Measurements from ENCODE around the gene HECTD4. TPM values are rescaled to one million over a fixed set of nuclear protein-coding genes. Genes with fewer than 3 reads are reported as not detected.

Gene HECTD4
- total RNA-seq, 1 experiment from 2014 or later, result 31.2 TPM

DNA sequence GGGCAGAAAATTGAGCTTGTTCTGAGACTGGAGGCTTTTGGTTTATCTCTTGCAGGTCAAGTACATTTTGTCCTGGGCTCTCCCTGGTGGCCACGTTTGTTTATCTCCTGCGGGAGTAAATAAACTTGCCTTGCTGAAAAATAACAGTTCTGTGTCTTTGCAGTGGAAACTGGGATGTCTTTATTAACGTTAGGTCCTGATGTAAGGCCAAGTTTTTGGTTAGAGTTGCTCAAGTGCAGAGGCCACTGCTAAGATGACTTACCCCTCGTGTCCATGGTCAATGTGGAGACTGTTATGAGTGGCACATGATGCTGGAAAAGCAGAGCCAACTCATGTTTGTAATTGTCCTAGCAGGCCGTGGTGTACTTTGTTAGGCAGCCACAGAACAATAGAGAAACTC is 40.3 kb upstream of the HECTD4 start:
- Histone ChIP-seq H3K9me2 (ENCODE audit: insufficient read depth) (no peaks in the 10 kb centered on the region), H3K9ac (ENCODE audit: low read length) (no peak overlapping the region), H3K79me2 (ENCODE audit: insufficient read depth, low read length) (peaks cover 88% of the 10 kb centered on the region), H3K27ac (ENCODE audit: low read depth, low read length) (no peak overlapping the region), H3K36me3 (ENCODE audit: control insufficient read depth in 1 of 2, insufficient read depth in 2 of 2, low read length in 2 of 2) (peaks cover 0 to 4% of the 10 kb centered on the region in 2 experiments; a peak in 1 of 4 replicates), H3K4me2 (ENCODE audit: low read length) (no peak overlapping the region), H3K4me3 (replicated peaks in 1 of 2; ENCODE audit: low read depth in 1 of 2, low read length in 2 of 2) (no peak overlapping the region), H3K9me3 (ENCODE audit: control insufficient read depth in 1 of 2, insufficient read depth in 1 of 2, low read depth in 1 of 2, low read length in 2 of 2) (no peaks in the 10 kb centered on the region), H3K4me1 (ENCODE audit: control insufficient read depth in 1 of 2, insufficient read depth in 2 of 2, low read length in 2 of 2) (peaks cover 6 to 11% of the 10 kb centered on the region in 2 experiments; a peak in 2 of 4 replicates), H3K27me3 (ENCODE audit: insufficient read depth, low read length) (no peaks in the 10 kb centered on the region), H4K20me1 (ENCODE audit: insufficient read depth) (no peaks in the 10 kb centered on the region), H2AFZ (ENCODE audit: low read depth, low read length, poor library complexity, severe bottlenecking) (no peak overlapping the region)
- intact Hi-C loops (cut with micrococcal nuclease), result no loop called here
- no peak for ATAC-seq
- no peak for DNase-seq (ENCODE audit: low read depth, low spot score)
- ChIA-PET POLR2A (no interaction called here), CTCF (no interaction called here), RAD21 (ENCODE audit: low non-redundant PET in 1 of 2, low total read pairs in 2 of 2, uncharacterized antibody in 2 of 2, unreplicated experiment in 2 of 2) (no interaction called here)
- TF ChIP-seq POLR2AphosphoS5 (IDR thresholded peaks at IDR 0.05; ENCODE audit: low read depth, low read length) (no peak), ELF1 (IDR thresholded peaks at IDR 0.05; ENCODE audit: borderline replicate concordance, low read depth) (no peak), TCF7L2 (IDR thresholded peaks at IDR 0.05; ENCODE audit: borderline replicate concordance, extremely low read depth, insufficient read depth, insufficient read length) (no peak), POLR2A (IDR thresholded peaks at IDR 0.05; ENCODE audit: borderline replicate concordance, extremely low read depth, insufficient read depth, insufficient read length) (no peak), EZH2 (IDR thresholded peaks at IDR 0.05) (no peak), MAX (IDR thresholded peaks at IDR 0.05) (no peak), FOSL1 (IDR thresholded peaks at IDR 0.05; ENCODE audit: low read depth) (no peak), CEBPB (IDR thresholded peaks at IDR 0.05; ENCODE audit: low read depth) (no peak), JUND (IDR thresholded peaks at IDR 0.05) (no peak), ZNF274 (IDR thresholded peaks at IDR 0.05; ENCODE audit: low read depth, low read length) (no peak), SP1 (IDR thresholded peaks at IDR 0.05; ENCODE audit: low read depth) (no peak), ZFX (IDR thresholded peaks at IDR 0.05) (no peak), ATF3 (IDR thresholded peaks at IDR 0.05) (no peak), CBX3 (IDR thresholded peaks at IDR 0.05; ENCODE audit: low read depth) (no peak)
- TF ChIP-seq, protein P1, sequence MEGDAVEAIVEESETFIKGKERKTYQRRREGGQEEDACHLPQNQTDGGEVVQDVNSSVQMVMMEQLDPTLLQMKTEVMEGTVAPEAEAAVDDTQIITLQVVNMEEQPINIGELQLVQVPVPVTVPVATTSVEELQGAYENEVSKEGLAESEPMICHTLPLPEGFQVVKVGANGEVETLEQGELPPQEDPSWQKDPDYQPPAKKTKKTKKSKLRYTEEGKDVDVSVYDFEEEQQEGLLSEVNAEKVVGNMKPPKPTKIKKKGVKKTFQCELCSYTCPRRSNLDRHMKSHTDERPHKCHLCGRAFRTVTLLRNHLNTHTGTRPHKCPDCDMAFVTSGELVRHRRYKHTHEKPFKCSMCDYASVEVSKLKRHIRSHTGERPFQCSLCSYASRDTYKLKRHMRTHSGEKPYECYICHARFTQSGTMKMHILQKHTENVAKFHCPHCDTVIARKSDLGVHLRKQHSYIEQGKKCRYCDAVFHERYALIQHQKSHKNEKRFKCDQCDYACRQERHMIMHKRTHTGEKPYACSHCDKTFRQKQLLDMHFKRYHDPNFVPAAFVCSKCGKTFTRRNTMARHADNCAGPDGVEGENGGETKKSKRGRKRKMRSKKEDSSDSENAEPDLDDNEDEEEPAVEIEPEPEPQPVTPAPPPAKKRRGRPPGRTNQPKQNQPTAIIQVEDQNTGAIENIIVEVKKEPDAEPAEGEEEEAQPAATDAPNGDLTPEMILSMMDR (IDR thresholded peaks at IDR 0.05 in 2 of 3, conservative IDR thresholded peaks at IDR 0.05 in 1 of 3; ENCODE audit: borderline replicate concordance in 1 of 3, insufficient read depth in 1 of 3, low read depth in 2 of 3, low read length in 2 of 3), result no peak
- TF ChIP-seq, protein P2, sequence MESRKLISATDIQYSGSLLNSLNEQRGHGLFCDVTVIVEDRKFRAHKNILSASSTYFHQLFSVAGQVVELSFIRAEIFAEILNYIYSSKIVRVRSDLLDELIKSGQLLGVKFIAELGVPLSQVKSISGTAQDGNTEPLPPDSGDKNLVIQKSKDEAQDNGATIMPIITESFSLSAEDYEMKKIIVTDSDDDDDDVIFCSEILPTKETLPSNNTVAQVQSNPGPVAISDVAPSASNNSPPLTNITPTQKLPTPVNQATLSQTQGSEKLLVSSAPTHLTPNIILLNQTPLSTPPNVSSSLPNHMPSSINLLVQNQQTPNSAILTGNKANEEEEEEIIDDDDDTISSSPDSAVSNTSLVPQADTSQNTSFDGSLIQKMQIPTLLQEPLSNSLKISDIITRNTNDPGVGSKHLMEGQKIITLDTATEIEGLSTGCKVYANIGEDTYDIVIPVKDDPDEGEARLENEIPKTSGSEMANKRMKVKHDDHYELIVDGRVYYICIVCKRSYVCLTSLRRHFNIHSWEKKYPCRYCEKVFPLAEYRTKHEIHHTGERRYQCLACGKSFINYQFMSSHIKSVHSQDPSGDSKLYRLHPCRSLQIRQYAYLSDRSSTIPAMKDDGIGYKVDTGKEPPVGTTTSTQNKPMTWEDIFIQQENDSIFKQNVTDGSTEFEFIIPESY (IDR thresholded peaks at IDR 0.05; ENCODE audit: extremely low read depth, insufficient replicate concordance, low read length), result no peak
- BruUV-seq (replicated peaks), result no TSS peak
